SU-DHL-6 (cell line): ENCODE measurements around the gene CCDC85A.
"Not testable (repeated sequence)": the region's sequence is repeated elsewhere in the genome, so short reads cannot be mapped to it uniquely, and the experiment has no call there.

Experiments used
- H2AFZ ChIP-seq: fragments of 200-600 bp; sonication (generic); 2 replicates; pipeline ENCODE4 v1.6.1; 2014; ENCODE audit warnings: low read depth, mild to moderate bottlenecking, moderate library complexity, mixed read lengths, antibody characterized with exemption, low read length; ENCODE audit not compliant: severe bottlenecking
- H3F3A ChIP-seq: fragments of 200-600 bp; shearing (Covaris generic); 2 replicates; pipeline ENCODE4 v1.6.0; 2016; ENCODE audit warnings: antibody characterized with exemption, mild to moderate bottlenecking; ENCODE audit not compliant: insufficient read depth
- H3K27ac ChIP-seq: fragments of 200-600 bp; sonication (generic); 2 replicates; pipeline ENCODE4 v1.5.1; 2016; ENCODE audit warnings: low read depth, mild to moderate bottlenecking, low read length, moderate library complexity, mixed read lengths
- H3K27me3 ChIP-seq: fragments of 200-600 bp; sonication (generic), shearing (Covaris generic); 2 replicates; pipeline ENCODE4 v1.6.0; 2014; ENCODE audit warnings: mild to moderate bottlenecking, low read length
- H3K36me3 ChIP-seq: fragments of 200-600 bp; sonication (generic); 2 replicates; pipeline ENCODE4 v1.6.1; 2014; ENCODE audit warnings: mild to moderate bottlenecking, low read length, mixed read lengths
- H3K4me2 ChIP-seq: fragments of 300-600, 200-600 bp; shearing (Covaris generic), sonication (generic); 2 replicates; pipeline ENCODE4 v1.6.0; 2014; ENCODE audit warnings: low read length, low read depth, mild to moderate bottlenecking; ENCODE audit not compliant: poor library complexity, severe bottlenecking
- H3K4me3 ChIP-seq: fragments of 200-600 bp; sonication (generic); 2 replicates; pipeline ENCODE4 v1.5.1; 2014; ENCODE audit warnings: antibody characterized with exemption, low read length, mild to moderate bottlenecking, mixed read lengths; ENCODE audit not compliant: insufficient read depth, poor library complexity, severe bottlenecking
- H3K79me2 ChIP-seq: fragments of 200-600 bp; sonication (generic); 2 replicates; pipeline ENCODE4 v1.6.1; 2014; ENCODE audit warnings: mild to moderate bottlenecking, low read length, moderate library complexity; ENCODE audit not compliant: insufficient read depth
- H3K9ac ChIP-seq: fragments of 200-600 bp; sonication (generic); 2 replicates; pipeline ENCODE4 v1.7.0; 2014; ENCODE audit warnings: mild to moderate bottlenecking, low read length
- H3K9me2 ChIP-seq: fragments of 200-600 bp; sonication (generic); replicated peaks from 2 replicates; pipeline ENCODE4 v1.6.1; 2014; ENCODE audit warnings: low read length; ENCODE audit not compliant: insufficient read depth
- H3K9me3 ChIP-seq: fragments of 200-600 bp; sonication (generic); 2 replicates; pipeline ENCODE4 v1.6.1; 2014; ENCODE audit warnings: low read length, mixed read lengths; ENCODE audit not compliant: insufficient read depth
- H4K20me1 ChIP-seq: fragments of 200-600 bp; sonication (generic); 2 replicates; pipeline ENCODE4 v1.6.1; 2014; ENCODE audit warnings: low read depth, mild to moderate bottlenecking, antibody characterized with exemption, low read length, moderate library complexity, mixed read lengths
- CTCF ChIP-seq: fragments of 200-600 bp; sonication (generic); IDR thresholded peaks from one replicate; pipeline ENCODE4 v1.5.1; 2017; ENCODE audit warnings: antibody characterized with exemption, mild to moderate bottlenecking, low read length, moderate library complexity; ENCODE audit not compliant: insufficient read depth, poor library complexity, severe bottlenecking
- EZH2phosphoT487 ChIP-seq: fragments of 200-600 bp; sonication (generic), shearing (Covaris generic); conservative IDR thresholded peaks from 2 replicates; pipeline ENCODE4 v1.6.1; 2018; ENCODE audit warnings: mild to moderate bottlenecking, antibody characterized with exemption, low read length, moderate library complexity, mixed read lengths

Gene CCDC85A

GRCh38 chr2:56183643-56184499 lies at the start of gene CCDC85A:
Gene CCDC85A, plus strand, starts transcription at chr2:56183990. Its CDS starts 635 bp downstream, at chr2:56184625.
- Histone ChIP-seq H3K27me3 (no peaks in the 10 kb centered on the region), H3K27ac (no peak within 1 kb of the TSS), H3K36me3 (no peaks in the 10 kb centered on the region), H3K9ac (no peak within 1 kb of the TSS), H4K20me1 (no peaks in the 10 kb centered on the region), H3K79me2 (no peaks in the 10 kb centered on the region), H3K4me2 (peak within 1 kb of the TSS; percentile 47), H2AFZ (peak within 1 kb of the TSS; percentile 54), H3F3A (no peaks in the 10 kb centered on the region), H3K4me3 (no peak within 1 kb of the TSS), H3K9me2 (no peaks in the 10 kb centered on the region), H3K9me3 (no peaks in the 10 kb centered on the region)
- TF ChIP-seq CTCF (peak; percentile 67), EZH2phosphoT487 (no peak)

- no peak overlapping the region for H3K4me2 ChIP-seq
- no peaks in the 10 kb centered on the region for H3K9me2 ChIP-seq
- no peak overlapping the region for H3K4me3 ChIP-seq
- no peaks in the 10 kb centered on the region for H3K27me3 ChIP-seq
- H3K79me2 ChIP-seq = no peaks in the 10 kb centered on the region
- H4K20me1 ChIP-seq = no peaks in the 10 kb centered on the region
- H2AFZ ChIP-seq = no peak overlapping the region
- H3K36me3 ChIP-seq = no peaks in the 10 kb centered on the region
- no peaks in the 10 kb centered on the region for H3K9me3 ChIP-seq
- H3K27ac ChIP-seq = no peak overlapping the region
- no peak for TF ChIP-seq EZH2phosphoT487
- TF ChIP-seq CTCF = no peak
- no peak overlapping the region for H3K9ac ChIP-seq
- no peaks in the 10 kb centered on the region for H3F3A ChIP-seq
Measured at GRCh38 chr2:56134861-56135260, 48.9 kb upstream of the CCDC85A start.

GRCh38 chr2:56142497-56143061 lies 41.2 kb upstream of the CCDC85A start:
- not testable (repeated sequence) for H3K27ac ChIP-seq, H3K9me3 ChIP-seq, H3F3A ChIP-seq, H3K4me2 ChIP-seq, H3K4me3 ChIP-seq, H2AFZ ChIP-seq, H4K20me1 ChIP-seq, H3K27me3 ChIP-seq, H3K79me2 ChIP-seq, H3K9ac ChIP-seq, H3K9me2 ChIP-seq, H3K36me3 ChIP-seq

DNA sequence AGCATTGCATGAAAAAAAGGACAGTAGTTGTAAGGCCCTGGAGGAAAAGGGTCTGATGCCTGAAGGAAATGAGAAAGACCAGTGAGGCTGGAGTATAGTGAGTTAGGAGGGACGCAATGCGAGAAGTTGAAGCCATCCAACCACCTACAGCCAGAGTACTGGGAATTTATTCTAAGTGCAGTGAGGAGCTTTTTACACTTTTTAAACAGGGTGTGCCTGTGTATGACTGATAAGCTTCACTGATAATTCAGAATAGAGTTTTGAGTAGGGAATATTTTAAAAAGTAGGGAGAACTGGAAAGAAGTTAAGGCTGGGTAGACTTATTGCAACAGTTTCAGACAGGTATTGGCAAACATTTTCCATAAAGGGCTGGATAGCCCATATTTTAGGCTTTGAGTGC lies 35.9 kb upstream of the CCDC85A start:
- Histone ChIP-seq H2AFZ (no peak overlapping the region), H3K4me2 (no peak overlapping the region), H3K9me2 (no peaks in the 10 kb centered on the region), H3K9me3 (no peaks in the 10 kb centered on the region), H3K27me3 (no peaks in the 10 kb centered on the region), H3K36me3 (no peaks in the 10 kb centered on the region), H3K79me2 (no peaks in the 10 kb centered on the region), H3K4me3 (no peak overlapping the region), H3K27ac (no peak overlapping the region), H4K20me1 (no peaks in the 10 kb centered on the region), H3F3A (no peaks in the 10 kb centered on the region), H3K9ac (no peak overlapping the region)
- no peak for TF ChIP-seq EZH2phosphoT487
- no peak for TF ChIP-seq CTCF
